GM18526 (cell line): ENCODE data around the gene EXOC6B.

Experiments used
- POLR2A ChIP-seq: IDR thresholded peaks from 3 replicates; pipeline ENCODE4 v1.6.1; 2011; ENCODE audit not compliant: insufficient read length; ENCODE audit errors: extremely low read depth

The EXOC6B gene

GRCh38 chr2:72837171-72837570 lies 11.3 kb upstream of the EXOC6B start:
- TF ChIP-seq POLR2A = no peak

- no peak for TF ChIP-seq POLR2A
Measured at GRCh38 chr2:72835403-72835802, 9.6 kb upstream of the EXOC6B start.

GRCh38 chr2:72834596-72834995 lies 8.8 kb upstream of the EXOC6B start:
- TF ChIP-seq POLR2A = no peak

GRCh38 chr2:72833084-72833714 lies 7.4 kb upstream of the EXOC6B start:
- TF ChIP-seq POLR2A = no peak

GRCh38 chr2:72830273-72830672 lies 4.4 kb upstream of the EXOC6B start:
- no peak for TF ChIP-seq POLR2A

GRCh38 chr2:72828840-72829507 lies 3.1 kb upstream of the EXOC6B start:
- no peak for TF ChIP-seq POLR2A

GRCh38 chr2:72827966-72828646 lies 2.3 kb upstream of the EXOC6B start:
- no peak for TF ChIP-seq POLR2A

- TF ChIP-seq POLR2A = no peak
Measured at GRCh38 chr2:72827487-72827886, 1.7 kb upstream of the EXOC6B start.

- no peak for TF ChIP-seq POLR2A
Measured at GRCh38 chr2:72826156-72826477, 284 bp upstream of the EXOC6B start.

- TF ChIP-seq POLR2A = no peak
Measured at GRCh38 chr2:72824224-72824842, 1.5 kb downstream of the EXOC6B start.

GRCh38 chr2:72822794-72823193 lies 3.0 kb downstream of the EXOC6B start:
- TF ChIP-seq POLR2A = no peak

- no peak for TF ChIP-seq POLR2A
Measured at GRCh38 chr2:72821983-72822382, 3.9 kb downstream of the EXOC6B start.

GRCh38 chr2:72821118-72821517 lies 4.7 kb downstream of the EXOC6B start:
- no peak for TF ChIP-seq POLR2A

- no peak for TF ChIP-seq POLR2A
Measured at GRCh38 chr2:72819501-72819900, 6.3 kb downstream of the EXOC6B start.

GRCh38 chr2:72815655-72816278 lies 10.1 kb downstream of the EXOC6B start:
- TF ChIP-seq POLR2A = no peak

GRCh38 chr2:72813841-72814240 lies 12.0 kb downstream of the EXOC6B start:
- TF ChIP-seq POLR2A = no peak

- no peak for TF ChIP-seq POLR2A
Measured at GRCh38 chr2:72810165-72810564, 15.7 kb downstream of the EXOC6B start.
